Ectodermal cell (in vitro differentiated cells): ENCODE results near the gene GPR31.
"Not testable (repeated sequence)": the region's sequence is repeated elsewhere in the genome, so short reads cannot be mapped to it uniquely, and the experiment has no call there.

ENCODE experiments used
- H3K27ac ChIP-seq: 2 replicates; pipeline ENCODE4 v1.7.0; 2013; ENCODE audit warnings: mild to moderate bottlenecking, low read depth, low read length; ENCODE audit not compliant: insufficient read depth, poor library complexity, severe bottlenecking
- H3K27me3 ChIP-seq: 2 replicates; pipeline ENCODE4 v1.7.0; 2013; ENCODE audit warnings: mild to moderate bottlenecking, low read length; ENCODE audit not compliant: insufficient read depth, control insufficient read depth, poor library complexity, severe bottlenecking
- H3K36me3 ChIP-seq: one replicate; pipeline ENCODE4 v1.7.0; 2013; ENCODE audit warnings: low read length; ENCODE audit not compliant: control insufficient read depth, insufficient read depth
- H3K4me1 ChIP-seq: one replicate; pipeline ENCODE4 v1.7.0; 2013; ENCODE audit warnings: low read length; ENCODE audit not compliant: control insufficient read depth, insufficient read depth
- H3K4me3 ChIP-seq: 2 replicates; pipeline ENCODE4 v1.7.0; 2013; ENCODE audit warnings: low read depth, low read length, control low read depth; ENCODE audit not compliant: insufficient read depth
- H3K9me3 ChIP-seq: 2 replicates; pipeline ENCODE4 v1.7.0; 2013; ENCODE audit warnings: mild to moderate bottlenecking, low read length, moderate library complexity; ENCODE audit not compliant: control insufficient read depth
- WGBS, 2 experiments: methylation state at CpG; one replicate each; pipeline ENCODE4 v1.1.7; 2013; ENCODE audit warnings: missing lambda C conversion rate in 2 of 2; 5-methylcytosine and 5-hydroxymethylcytosine counted together

GPR31 gene

DNA sequence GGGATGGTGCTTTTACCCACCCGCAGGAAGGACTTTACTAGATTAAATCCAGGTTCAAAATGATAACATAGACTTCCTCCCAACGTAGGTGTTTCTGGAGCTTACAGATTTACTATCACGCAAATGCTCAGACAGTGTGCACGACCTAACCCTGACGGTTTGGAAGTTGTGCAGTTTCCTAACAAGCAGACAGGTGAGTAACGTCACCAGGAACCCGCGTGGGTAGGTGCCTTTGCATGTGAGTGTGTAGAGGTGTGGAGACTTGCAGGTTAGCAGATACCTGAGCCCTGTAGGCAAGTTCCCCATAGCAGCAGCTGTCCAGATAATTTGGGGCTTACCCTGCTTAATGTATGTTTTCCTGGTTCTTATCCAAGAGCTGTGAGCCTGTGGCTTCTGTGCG, 29.5 kb upstream of the GPR31 start:
- H3K9me3 ChIP-seq, H3K4me3 ChIP-seq, H3K27ac ChIP-seq, H3K27me3 ChIP-seq, H3K36me3 ChIP-seq, H3K4me1 ChIP-seq: not testable (repeated sequence)
- 85 to 88% methylated on average over 9 of the region's 9 CpGs for WGBS, 2 experiments

DNA sequence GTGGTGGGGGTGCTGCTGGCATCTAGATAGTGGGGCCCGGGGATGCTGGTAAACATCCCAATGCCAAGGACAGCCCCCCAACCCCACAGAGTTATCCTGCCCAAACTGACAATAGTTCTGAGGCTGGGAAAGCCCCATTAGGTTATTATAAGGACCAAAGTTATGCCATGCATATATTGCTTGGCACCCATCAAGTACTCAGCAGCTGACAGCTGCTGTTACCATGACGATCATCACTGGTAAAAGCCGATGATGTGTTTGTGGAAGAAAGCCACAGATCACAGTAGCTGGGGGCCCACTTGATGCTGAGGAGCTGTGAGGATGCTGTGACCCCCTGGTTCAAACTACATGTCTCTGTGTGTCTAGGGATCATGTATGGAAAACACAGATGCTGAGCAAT, 27.3 kb upstream of the GPR31 start:
- H3K4me1 ChIP-seq, H3K36me3 ChIP-seq, H3K27ac ChIP-seq, H3K4me3 ChIP-seq, H3K27me3 ChIP-seq, H3K9me3 ChIP-seq: not testable (repeated sequence)
- 93 to 96% methylated on average over 3 of the region's 3 CpGs for WGBS, 2 experiments

DNA sequence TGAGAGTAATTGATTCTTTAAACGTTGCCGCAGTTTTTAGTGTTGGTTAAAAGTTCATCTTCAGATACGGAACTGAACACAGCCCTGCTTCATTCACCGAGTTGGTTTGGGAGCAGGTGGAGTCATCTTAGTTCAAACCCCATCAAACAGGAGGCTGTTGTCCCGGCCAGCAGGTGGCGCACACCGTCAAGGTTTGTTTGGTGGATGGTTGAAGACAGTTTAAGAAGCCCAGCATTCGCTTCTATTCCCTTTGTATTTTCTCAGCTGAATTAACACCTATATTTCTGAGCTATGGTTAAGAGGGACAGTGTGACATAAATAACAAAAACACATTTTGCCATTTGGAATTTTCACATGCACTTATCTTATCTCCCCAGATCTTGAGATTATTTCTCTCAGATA, 25.1 kb upstream of the GPR31 start:
- WGBS, 2 experiments, result 20% methylated on average over 2 of the region's 8 CpGs; no CpG with 5 or more reads in 1 of the 2 experiments

DNA sequence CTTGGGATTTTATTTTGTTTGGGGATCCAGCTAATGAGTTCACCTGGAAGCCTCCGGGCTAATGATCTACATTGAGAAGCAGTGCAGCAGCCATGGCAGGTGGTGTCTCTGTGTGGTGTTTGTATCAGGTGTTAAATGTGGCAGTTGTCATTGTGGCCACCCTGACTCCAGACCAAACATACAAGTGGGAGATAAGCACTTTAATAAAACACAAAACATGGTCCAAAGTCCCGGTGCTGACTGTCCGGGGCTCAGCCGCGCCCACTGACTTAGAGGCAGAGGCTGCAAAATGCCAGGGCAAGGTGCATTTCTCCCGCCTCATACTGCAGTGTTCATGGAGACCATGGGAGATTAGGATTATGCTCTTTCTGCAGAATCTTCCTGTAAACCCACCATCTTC, 23.6 kb upstream of the GPR31 start:
- 100% methylated on average over 1 of the region's 6 CpGs; no CpG with 5 or more reads in 1 of the 2 experiments for WGBS, 2 experiments
- not testable (repeated sequence) for H3K4me3 ChIP-seq, H3K9me3 ChIP-seq, H3K4me1 ChIP-seq, H3K36me3 ChIP-seq, H3K27me3 ChIP-seq, H3K27ac ChIP-seq

More for the DNA sequence above, 25.1 kb upstream of the GPR31 start:
- not testable (repeated sequence) for H3K4me3 ChIP-seq, H3K36me3 ChIP-seq, H3K9me3 ChIP-seq, H3K4me1 ChIP-seq, H3K27me3 ChIP-seq, H3K27ac ChIP-seq

DNA sequence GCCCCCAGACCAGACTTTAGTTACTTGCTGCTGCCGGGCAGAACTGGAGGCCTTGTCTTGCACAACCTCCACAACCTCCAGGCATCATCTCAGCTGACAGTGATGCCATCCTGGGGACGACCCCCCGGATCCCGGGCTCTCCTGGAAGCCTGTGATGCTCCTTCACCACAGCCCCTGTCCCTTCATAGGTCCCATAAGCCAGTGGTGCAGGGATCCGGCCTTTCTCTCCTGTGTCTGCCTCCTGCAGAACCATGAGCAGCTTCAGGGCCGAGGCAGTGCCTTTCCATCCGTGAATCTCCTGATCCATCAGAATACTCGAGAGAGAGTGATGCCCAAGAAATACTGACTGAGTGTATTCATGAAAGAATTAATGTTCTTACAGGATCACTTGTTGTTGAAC, 22.3 kb upstream of the GPR31 start:
- H3K4me3 ChIP-seq, H3K9me3 ChIP-seq, H3K4me1 ChIP-seq, H3K27me3 ChIP-seq, H3K36me3 ChIP-seq, H3K27ac ChIP-seq: not testable (repeated sequence)
- 88 to 92% methylated on average over 7 to 8 of the region's 8 CpGs for WGBS, 2 experiments

DNA sequence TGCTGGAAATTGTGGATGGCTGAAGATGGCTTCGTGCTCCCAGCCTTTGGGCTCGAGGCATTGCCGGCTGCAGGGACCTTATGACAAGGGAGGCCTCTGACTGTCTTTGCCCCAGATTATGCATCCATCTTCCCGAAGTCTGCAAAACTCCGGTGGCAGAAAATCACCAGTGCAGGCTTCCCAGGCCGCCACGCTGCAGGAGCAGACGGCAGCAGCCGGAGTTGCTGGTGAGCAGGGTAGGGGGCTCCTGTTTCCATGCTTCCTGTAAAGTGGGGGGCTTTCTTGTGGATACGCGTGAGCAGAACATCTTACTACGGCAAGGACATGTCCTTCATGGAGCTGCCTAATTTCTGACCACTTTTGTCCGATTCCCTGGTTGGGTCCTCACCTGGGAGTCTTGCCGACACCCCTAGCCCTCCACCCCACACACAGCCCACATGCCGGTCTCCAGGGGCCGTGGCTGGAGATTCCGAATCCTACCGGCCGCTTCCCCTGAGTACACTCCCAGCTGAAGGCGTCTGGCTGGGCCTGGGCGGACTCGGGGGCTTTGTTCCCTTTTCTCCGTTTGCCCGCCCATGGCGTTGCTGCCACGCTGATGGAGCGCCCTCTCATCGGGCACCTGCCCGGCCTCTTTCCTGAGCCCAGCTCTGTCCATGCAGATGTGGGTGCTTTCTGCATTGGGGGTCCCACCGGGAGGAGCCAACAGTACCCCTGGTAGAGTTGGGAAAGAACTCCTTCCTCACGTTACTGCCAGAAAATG, 21.3 kb upstream of the GPR31 start:
- H3K36me3 ChIP-seq, H3K27me3 ChIP-seq, H3K4me1 ChIP-seq, H3K9me3 ChIP-seq, H3K27ac ChIP-seq, H3K4me3 ChIP-seq: not testable (repeated sequence)
- WGBS, 2 experiments, result 92 to 93% methylated on average over 20 to 21 of the region's 31 CpGs

DNA sequence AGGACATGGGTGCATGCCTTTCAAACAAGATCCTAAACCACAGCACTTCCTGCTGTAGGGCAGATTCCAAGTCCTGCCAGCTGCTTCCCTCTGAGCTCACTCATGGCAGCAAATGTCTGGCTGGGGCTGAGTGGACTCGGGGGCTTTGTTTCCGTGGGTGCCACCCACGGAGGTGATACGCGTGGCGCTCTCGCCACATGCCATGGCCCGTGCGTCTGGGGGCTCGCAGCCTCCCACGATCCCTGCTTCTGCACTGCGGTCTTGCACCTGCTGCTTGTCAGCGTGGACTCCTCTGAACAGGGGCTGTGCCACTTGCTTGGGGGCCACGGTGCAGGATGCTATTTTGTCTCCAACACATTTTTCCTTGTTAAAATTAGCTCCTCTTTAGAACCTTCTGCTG, 19.5 kb upstream of the GPR31 start:
- not testable (repeated sequence) for H3K27ac ChIP-seq, H3K4me1 ChIP-seq, H3K4me3 ChIP-seq, H3K36me3 ChIP-seq, H3K9me3 ChIP-seq, H3K27me3 ChIP-seq
- 93 to 95% methylated on average over 7 to 12 of the region's 14 CpGs for WGBS, 2 experiments

DNA sequence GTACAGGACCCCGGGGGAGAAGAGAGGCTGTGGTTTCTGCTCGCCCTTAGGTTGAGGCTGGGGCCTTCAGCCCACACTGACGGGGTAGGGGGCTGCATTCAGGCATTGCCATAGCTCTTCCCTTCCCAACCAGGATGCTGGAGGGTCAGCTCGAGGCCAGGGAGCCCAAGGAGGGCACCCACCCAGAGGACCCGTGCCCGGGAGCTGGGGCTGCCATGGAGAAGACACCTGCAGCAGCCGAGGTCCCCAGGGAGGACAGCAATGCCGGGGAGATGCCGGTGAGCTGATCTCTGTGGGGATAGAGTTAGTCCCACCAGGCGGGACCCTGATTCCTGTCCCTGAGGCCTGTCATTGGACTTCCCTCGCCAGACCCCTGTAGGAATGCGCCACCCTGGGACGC, 14.2 kb upstream of the GPR31 start:
- H3K27ac ChIP-seq, H3K4me1 ChIP-seq, H3K27me3 ChIP-seq, H3K9me3 ChIP-seq, H3K4me3 ChIP-seq, H3K36me3 ChIP-seq: not testable (repeated sequence)
- 92 to 98% methylated on average over 11 to 13 of the region's 13 CpGs for WGBS, 2 experiments

DNA sequence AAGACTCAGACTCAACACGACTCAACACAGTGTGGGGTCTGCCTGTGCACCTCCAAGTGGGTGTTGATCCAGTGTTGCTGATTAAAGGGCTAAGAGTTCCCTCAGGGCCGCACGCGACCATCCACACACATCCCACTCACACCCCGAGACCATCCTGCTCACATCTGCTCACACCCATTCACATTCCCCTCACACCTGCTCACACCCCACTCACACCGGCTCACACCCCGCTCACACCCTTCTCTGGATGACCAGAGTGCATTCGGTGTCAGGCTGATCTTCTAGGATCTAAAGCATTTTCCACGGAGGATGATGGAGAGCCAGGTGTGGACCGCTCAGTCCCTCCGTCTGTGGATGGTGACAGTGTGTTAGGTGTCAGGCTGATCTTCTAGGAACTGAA, 13.5 kb upstream of the GPR31 start:
- H3K36me3 ChIP-seq, H3K27ac ChIP-seq, H3K4me1 ChIP-seq, H3K4me3 ChIP-seq, H3K27me3 ChIP-seq, H3K9me3 ChIP-seq: not testable (repeated sequence)
- 93 to 94% methylated on average over 11 of the region's 11 CpGs for WGBS, 2 experiments

DNA sequence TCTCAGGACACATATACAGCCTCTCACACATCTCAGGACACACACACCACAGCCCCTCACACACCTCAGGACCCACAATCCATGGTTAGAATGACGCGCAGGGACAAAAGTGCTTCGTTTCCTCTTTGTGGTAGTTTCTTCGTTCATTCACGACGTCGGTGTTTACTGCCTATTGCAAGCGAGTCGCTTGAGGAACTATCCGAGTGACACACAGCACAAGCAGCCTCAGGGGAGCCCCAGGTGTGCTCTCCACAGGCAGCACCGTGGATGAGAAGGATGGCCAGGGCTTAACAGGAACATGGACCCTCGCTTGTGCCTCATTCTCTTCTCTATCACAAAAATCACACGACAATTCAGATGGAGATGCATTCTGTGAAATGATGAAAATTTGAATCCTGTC, 12.1 kb upstream of the GPR31 start:
- not testable (repeated sequence) for H3K4me1 ChIP-seq, H3K4me3 ChIP-seq, H3K27ac ChIP-seq, H3K36me3 ChIP-seq, H3K27me3 ChIP-seq, H3K9me3 ChIP-seq
- WGBS, 2 experiments, result 82% methylated on average over 2 of the region's 13 CpGs; no CpG with 5 or more reads in 1 of the 2 experiments

DNA sequence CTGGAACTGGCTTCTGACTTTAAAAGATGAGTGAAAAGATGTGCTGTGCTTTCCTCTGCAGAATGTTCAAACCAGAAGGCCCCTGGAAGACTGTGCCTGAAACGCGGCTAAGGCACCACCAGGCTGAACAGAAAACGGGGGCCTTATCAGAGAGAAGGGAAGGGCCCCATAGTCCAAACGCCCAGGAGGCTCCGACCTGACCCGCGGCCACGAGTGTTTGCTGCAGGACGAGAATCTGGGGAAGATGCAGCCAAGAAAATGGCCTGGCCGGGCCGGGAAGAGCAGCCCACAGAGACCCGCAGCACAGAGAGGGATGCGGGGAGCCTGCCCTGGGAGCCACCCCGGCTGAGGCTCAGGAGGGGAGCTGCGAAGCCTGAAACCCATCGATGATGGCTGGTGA, 10.5 kb upstream of the GPR31 start:
- not testable (repeated sequence) for H3K27me3 ChIP-seq, H3K27ac ChIP-seq, H3K4me3 ChIP-seq, H3K36me3 ChIP-seq, H3K9me3 ChIP-seq, H3K4me1 ChIP-seq
- 88 to 90% methylated on average over 10 to 12 of the region's 16 CpGs for WGBS, 2 experiments
